Stomach (tissue), 9 donors: ENCODE results near the gene SMC1B. TPM values are rescaled to one million over a fixed set of nuclear protein-coding genes. Genes with fewer than 3 reads are reported as not detected.
A peak's percentile ranks its signal among the peaks of the same experiment; 100 is the strongest.
"Not testable (repeated sequence)": the region's sequence is repeated elsewhere in the genome, so short reads cannot be mapped to it uniquely, and the experiment has no call there.

Source experiments
- DNase-seq, 2 donors: peaks; one replicate each; pipeline versions ENCODE4 v3.0.0 to v3.0.0-alpha.2; 2013 to 2019
- H3K27ac ChIP-seq, 5 donors: fragments of 200-600 bp in 4 of 5; sonication (generic) in 4 of 5; one replicate each; pipeline ENCODE4 v1.5.1; 2013 to 2019; ENCODE audit warnings: mild to moderate bottlenecking in 1 of 5, moderate library complexity in 1 of 5
- H3K27me3 ChIP-seq, 3 donors: fragments of 200-600 bp; sonication (generic); one replicate each; pipeline ENCODE4 v1.5.1; 2017 to 2019; ENCODE audit warnings: mixed run types in 1 of 3
- H3K36me3 ChIP-seq, 4 donors: fragments of 200-600 bp; sonication (generic); 1 replicate in 3 of 4; 2 replicates in 1 of 4; pipeline ENCODE4 v1.5.1; 2016 to 2019
- H3K4me1 ChIP-seq, 4 donors: fragments of 200-600 bp; sonication (generic); one replicate each; pipeline ENCODE4 v1.5.1; 2016 to 2019
- H3K4me3 ChIP-seq, 4 donors: fragments of 200-600 bp; sonication (generic) in 3 of 4; one replicate each; pipeline ENCODE4 v1.5.1; 2016 to 2019; ENCODE audit warnings: mild to moderate bottlenecking in 1 of 4
- H3K9me3 ChIP-seq, 4 donors: fragments of 200-600 bp; sonication (generic); one replicate each; pipeline ENCODE4 v1.5.1; 2016 to 2019
- CTCF ChIP-seq, 7 experiments: fragments of 450-650 bp in 4 of 7; fragments of 200-600 bp in 3 of 7; sonication (generic) in 3 of 7; IDR thresholded peaks; one replicate each; pipeline ENCODE4 v1.5.1; 2016 to 2019; ENCODE audit warnings: antibody characterized with exemption in 7 of 7, control low read depth in 2 of 7, mild to moderate bottlenecking in 1 of 7
- EP300 ChIP-seq: sonication (generic); formaldehyde crosslinking; IDR thresholded peaks from one replicate; pipeline ENCODE4 v1.6.1; 2017; ENCODE audit warnings: antibody characterized with exemption
- POLR2A ChIP-seq, 4 donors: fragments of 450-650 bp; IDR thresholded peaks; one replicate each; pipeline ENCODE4 v1.6.1; 2016; ENCODE audit warnings: antibody characterized with exemption in 4 of 4, control low read depth in 2 of 4, mild to moderate bottlenecking in 1 of 4, moderate library complexity in 1 of 4
- POLR2AphosphoS5 ChIP-seq, 3 donors: sonication (generic); formaldehyde crosslinking; IDR thresholded peaks; one replicate each; pipeline ENCODE4 v1.6.1; 2016; ENCODE audit warnings: antibody characterized with exemption in 3 of 3
- WGBS, 5 donors: extraction: QIAGEN DNeasy Blood & Tissue Kit in 3 of 5; methylation state at CpG; one replicate each; pipeline versions ENCODE4 v1.1.5 to v1.1.7; 2013 to 2018; 5-methylcytosine and 5-hydroxymethylcytosine counted together
- intact Hi-C: fragments of 100-400 bp; cut with DNase I; formaldehyde crosslinking; loops from one replicate; pipeline ENCODE4 v1.15.1; 2023; ENCODE audit warnings: low total_unique reads
- polyA plus RNA-seq, 3 donors: library from polyadenylated mRNA; stranded (reverse); fragments of 200-250 nt; gene quantifications; one replicate each; pipeline ENCODE4 v1.2.3, GENCODE V29; 2013
- total RNA-seq, 5 donors: library from RNA; depleted of rRNA; stranded (reverse); fragments of >200 nt; gene quantifications; one replicate each; pipeline versions ENCODE4 v1.1.0 to v1.2.3, GENCODE V29; 2014 to 2016
- donor health status: healthy with polysubstance abuse.
- donor health status: Bipolar disorder and iron deficiency.
- donor health status: healthy.

Gene SMC1B
- total and polyA plus RNA-seq, 8 donors: 0.05 TPM; not detected in 7

DNA sequence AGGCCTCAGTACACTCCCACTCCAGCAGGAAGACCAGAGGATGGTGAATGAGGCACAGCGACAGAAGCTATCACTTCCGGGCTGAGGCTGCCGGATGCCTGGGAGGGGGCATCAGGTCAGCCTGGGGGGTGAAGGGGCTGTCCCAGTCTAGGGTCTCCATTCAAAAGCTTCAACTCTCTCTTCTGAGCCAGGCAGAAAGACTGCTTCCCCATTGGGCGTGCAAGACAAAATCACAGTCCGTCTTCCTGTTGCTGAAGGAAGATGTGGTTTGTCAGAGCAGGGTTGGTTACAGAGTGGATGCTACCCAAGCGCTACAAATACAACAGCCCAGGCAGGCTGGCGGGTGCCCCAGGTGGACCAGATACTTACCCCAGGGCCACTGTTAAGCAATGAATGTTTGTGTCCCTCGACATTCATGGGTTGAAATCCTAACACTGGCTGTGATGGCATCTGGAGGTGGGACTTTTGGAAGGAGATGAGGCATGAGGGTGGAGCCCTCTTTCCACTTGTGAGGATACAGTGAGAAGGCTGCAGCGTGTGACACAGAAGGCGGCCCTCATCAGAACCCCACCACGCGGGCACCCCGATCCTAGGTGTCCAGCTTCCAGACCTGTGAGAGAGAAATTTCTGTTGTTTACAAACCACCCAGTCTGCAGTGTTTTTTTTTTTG lies 116.6 kb downstream of the SMC1B start:
- Histone ChIP-seq H3K36me3 (no peaks in the 10 kb centered on the region), H3K27me3 (no peaks in the 10 kb centered on the region), H3K4me1 (no peaks in the 10 kb centered on the region), H3K9me3 (no peaks in the 10 kb centered on the region), H3K4me3 (no peak overlapping the region), H3K27ac (no peak overlapping the region)
- no peak for TF ChIP-seq EP300
- TF ChIP-seq POLR2A (IDR thresholded peaks at IDR 0.05): no peak
- TF ChIP-seq CTCF (IDR thresholded peaks at IDR 0.05): no peak
- no peak for TF ChIP-seq POLR2AphosphoS5 (IDR thresholded peaks at IDR 0.05)
- 75 to 82% (median 80%) methylated on average over 13 of the region's 13 CpGs for WGBS, 5 donors
- DNase-seq: peak in 1 of 2 donors; percentile 37
- intact Hi-C loops: no loop called here

DNA sequence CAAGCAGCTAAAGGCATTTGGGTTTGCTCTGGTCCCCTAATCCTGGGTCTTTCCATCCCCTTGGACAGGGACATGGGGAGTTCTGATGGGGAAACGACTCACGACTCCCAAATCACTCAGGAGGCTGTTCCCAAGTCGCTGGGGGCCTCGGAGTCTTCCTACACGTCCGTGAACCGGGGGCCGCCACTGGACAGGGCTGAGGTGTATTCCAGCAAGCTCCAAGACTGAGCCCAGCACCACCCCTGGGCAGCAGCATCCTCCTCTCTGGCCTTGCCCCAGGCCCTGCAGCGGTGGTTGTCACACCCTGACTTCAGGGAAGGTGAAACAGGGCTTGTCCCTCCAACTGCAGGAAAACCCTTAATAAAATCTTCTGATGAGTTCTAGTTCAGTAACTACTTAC lies 117.9 kb downstream of the SMC1B start:
- Histone ChIP-seq H3K9me3 (no peaks in the 10 kb centered on the region), H3K27ac (no peak overlapping the region), H3K4me1 (peaks cover 0 to 7% (median 2%) of the 10 kb centered on the region in 4 donors), H3K27me3 (peaks cover 0 to 2% (median 0%) of the 10 kb centered on the region in 3 donors), H3K36me3 (no peaks in the 10 kb centered on the region), H3K4me3 (no peak overlapping the region)
- WGBS, 5 donors: 81 to 96% (median 87%) methylated on average over 5 to 9 of the region's 9 CpGs
- DNase-seq: no peak
- TF ChIP-seq CTCF (IDR thresholded peaks at IDR 0.05) (no peak), POLR2A (IDR thresholded peaks at IDR 0.05) (no peak), EP300 (no peak), POLR2AphosphoS5 (IDR thresholded peaks at IDR 0.05) (no peak)
- intact Hi-C loops: no loop called here

- H3K27ac ChIP-seq, DNase-seq, H3K36me3 ChIP-seq, H3K9me3 ChIP-seq, intact Hi-C loops, H3K4me1 ChIP-seq, H3K27me3 ChIP-seq, H3K4me3 ChIP-seq: not testable (repeated sequence)
- WGBS, 5 donors: 85 to 94% (median 89%) methylated on average over 6 of the region's 6 CpGs
Measured at GRCh38 chr22:45295004-45295403, 118.4 kb downstream of the SMC1B start.

Other genes starting within 250 kb of the SMC1B start
- 100 to 1,000 TPM in 4 of 5 donors, 10 to 100 TPM in 1; 69.9 to 443 (median 162) TPM for gene NUP50, start 249.7 kb downstream of the SMC1B start, total RNA-seq
- 10 to 100 TPM; 14.6 to 30.4 (median 15.6) TPM for gene NUP50, start 249.7 kb downstream of the SMC1B start, polyA plus RNA-seq
- gene KIAA0930, start 172.7 kb downstream of the SMC1B start, total RNA-seq: 10 to 100 TPM in 4 of 5 donors, 1 to 10 TPM in 1; 7.1 to 42.3 (median 11.3) TPM
- 10 to 100 TPM; 21.7 to 26.6 (median 25.2) TPM for gene KIAA0930, start 172.7 kb downstream of the SMC1B start, polyA plus RNA-seq
- 1 to 10 TPM in 1 of 5 donors, not detected in 4; 1.3 TPM for gene UPK3A, start 128.7 kb downstream of the SMC1B start, total RNA-seq
- gene UPK3A, start 128.7 kb downstream of the SMC1B start, polyA plus RNA-seq: under 1 TPM in 2 of 3 donors, not detected in 1; 0.10 to 0.76 TPM
- 100 to 1,000 TPM in 2 of 5 donors, 10 to 100 TPM in 3; 13.8 to 747 (median 93.7) TPM for gene FAM118A, start 103.7 kb downstream of the SMC1B start, total RNA-seq
- gene FAM118A, start 103.7 kb downstream of the SMC1B start, polyA plus RNA-seq: 10 to 100 TPM; 12.0 to 29.8 (median 13.4) TPM
- gene RIBC2, start 94 bp upstream of the SMC1B start, total RNA-seq: 10 to 100 TPM in 1 of 5 donors, 1 to 10 TPM in 1, under 1 TPM in 2, not detected in 1; 0.45 to 13.0 (median 2.9) TPM
- gene RIBC2, start 94 bp upstream of the SMC1B start, polyA plus RNA-seq: under 1 TPM; 0.56 to 0.88 (median 0.76) TPM
- gene FBLN1, start 89.3 kb upstream of the SMC1B start, total RNA-seq: 100 to 1,000 TPM in 4 of 5 donors, 10 to 100 TPM in 1; 38.8 to 416 (median 210) TPM
- gene FBLN1, start 89.3 kb upstream of the SMC1B start, polyA plus RNA-seq: 10 to 100 TPM; 43.4 to 97.3 (median 95.6) TPM